Activated CD4-positive, alpha-beta T cell treated with anti-CD3 and anti-CD28 coated beads for 48 hours (primary cell): Measurements from ENCODE around the gene ERICH6B.
"Not testable (repeated sequence)": the region's sequence is repeated elsewhere in the genome, so short reads cannot be mapped to it uniquely, and the experiment has no call there.

Source experiments
- DNase-seq: peaks from one replicate; pipeline ENCODE4 v3.0.0-alpha.2; 2020

The ERICH6B gene

GRCh38 chr13:45615501-45616101 is at the start of gene ERICH6B:
TSS of gene ERICH6B (minus strand) at chr13:45615739. CDS start at chr13:45597005, 18,734 bp downstream.
- DNase-seq = peak; percentile 26

DNA sequence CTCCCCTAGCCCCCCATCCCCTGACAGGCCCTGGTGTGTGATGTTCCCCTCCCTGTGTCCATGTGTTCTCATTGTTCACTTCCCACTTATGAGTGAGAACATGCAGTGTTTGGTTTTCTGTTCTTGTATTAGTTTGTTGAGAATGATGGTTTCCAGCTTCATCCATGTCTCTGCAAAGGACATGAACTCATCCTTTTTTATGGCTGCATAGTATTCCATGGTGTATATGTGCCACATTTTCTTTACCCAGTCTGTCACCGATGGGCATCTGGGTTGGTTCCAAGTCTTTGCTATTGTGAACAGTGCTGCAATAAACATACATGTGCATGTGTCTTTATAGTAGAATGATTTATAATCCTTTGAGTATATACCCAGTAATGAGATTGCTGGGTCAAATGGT is 47.4 kb upstream of the ERICH6B start:
- DNase-seq = not testable (repeated sequence)

DNA sequence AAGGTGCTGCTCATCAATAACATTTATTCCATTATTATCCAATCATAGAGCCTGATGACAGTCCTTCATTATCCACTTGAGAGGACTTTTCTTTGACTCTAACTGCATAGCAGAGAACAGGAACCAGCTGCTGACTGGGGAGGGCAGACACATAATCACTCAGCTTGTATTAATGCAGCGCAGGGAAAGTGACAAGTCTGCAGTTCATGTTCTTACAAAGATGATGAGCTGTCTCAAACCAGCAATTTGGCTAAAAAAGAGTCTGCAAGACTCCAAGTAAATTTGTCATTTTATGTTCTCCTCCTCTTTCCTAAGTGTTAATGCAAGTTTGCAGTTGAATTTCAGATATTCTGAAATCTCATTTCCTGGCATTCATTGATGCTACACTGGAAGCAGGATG is 46.6 kb upstream of the ERICH6B start:
- DNase-seq = no peak

- not testable (repeated sequence) for DNase-seq
Measured at GRCh38 chr13:45660458-45660857, 44.9 kb upstream of the ERICH6B start.

DNA sequence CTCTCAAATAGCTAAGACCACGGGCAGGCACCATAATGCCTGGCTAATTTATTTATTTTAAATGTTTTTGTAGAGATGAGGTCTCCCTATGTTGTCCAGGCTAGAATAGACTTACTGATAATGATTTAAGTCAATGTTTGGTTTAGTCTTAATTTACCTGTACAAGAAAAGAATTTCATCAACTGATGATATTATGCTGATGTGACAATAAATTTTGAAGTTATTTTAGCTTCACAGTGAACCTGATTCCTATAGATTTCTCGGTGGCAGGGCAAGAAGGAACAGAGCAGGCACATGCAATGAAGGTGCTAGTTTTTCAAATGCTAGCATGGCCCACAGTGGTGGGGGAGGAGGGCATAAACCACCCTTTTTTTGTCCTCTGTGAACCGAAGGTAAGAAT is 44.0 kb upstream of the ERICH6B start:
- DNase-seq = no peak

GRCh38 chr13:45658586-45659235 is 43.2 kb upstream of the ERICH6B start:
- no peak for DNase-seq

- DNase-seq = no peak
Measured at GRCh38 chr13:45654633-45655349, 39.3 kb upstream of the ERICH6B start.

GRCh38 chr13:45645263-45645662 is 29.7 kb upstream of the ERICH6B start:
- not testable (repeated sequence) for DNase-seq

GRCh38 chr13:45642159-45642558 is 26.6 kb upstream of the ERICH6B start:
- DNase-seq = not testable (repeated sequence)

DNA sequence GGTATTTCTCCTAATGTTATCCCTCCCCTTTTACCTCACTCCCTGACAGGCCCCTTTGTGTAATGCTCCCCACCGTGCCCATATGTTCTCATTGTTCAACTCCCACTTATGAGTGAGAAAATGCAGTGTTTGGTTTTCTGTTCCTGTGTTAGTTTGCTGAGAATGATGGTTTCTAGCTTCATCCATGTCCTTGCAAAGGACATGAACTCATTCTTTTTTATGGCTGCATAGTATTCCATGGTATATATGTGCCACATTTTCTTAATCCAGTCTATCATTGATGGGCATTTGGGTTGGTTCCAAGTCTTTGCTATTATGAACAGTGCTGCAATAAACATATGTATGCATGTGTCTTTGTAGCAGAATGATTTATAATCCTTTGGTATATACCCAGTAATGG is 19.8 kb upstream of the ERICH6B start:
- not testable (repeated sequence) for DNase-seq

- DNase-seq = no peak
Measured at GRCh38 chr13:45630791-45631190, 15.3 kb upstream of the ERICH6B start.

DNA sequence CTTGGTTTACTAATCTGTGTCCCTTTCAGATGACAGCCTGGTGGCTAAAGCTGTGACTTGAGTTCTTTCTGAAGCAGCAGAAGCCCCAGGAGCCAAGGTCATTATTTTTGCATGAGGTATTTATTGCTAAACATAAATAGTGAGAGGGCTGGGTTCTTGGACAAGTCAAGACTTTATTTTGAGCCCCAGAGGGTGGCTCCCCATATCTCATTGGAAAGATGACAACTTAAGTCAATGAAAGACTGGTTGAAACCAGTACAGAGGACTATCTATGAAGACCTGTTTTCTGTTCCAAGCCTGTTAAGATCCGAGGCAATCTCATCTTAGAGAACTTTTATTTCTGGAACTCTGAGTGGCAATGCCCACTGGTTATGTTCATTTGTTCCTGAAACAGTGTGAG is 14.4 kb upstream of the ERICH6B start:
- DNase-seq = no peak

- DNase-seq = no peak
Measured at GRCh38 chr13:45628094-45628493, 12.6 kb upstream of the ERICH6B start.

GRCh38 chr13:45627656-45628055 is 12.1 kb upstream of the ERICH6B start:
- DNase-seq = no peak

- DNase-seq = no peak
Measured at GRCh38 chr13:45626731-45627374, 11.3 kb upstream of the ERICH6B start.

GRCh38 chr13:45623516-45624090 is 8.1 kb upstream of the ERICH6B start:
- DNase-seq = no peak

GRCh38 chr13:45621950-45622349 is 6.4 kb upstream of the ERICH6B start:
- DNase-seq = no peak

DNA sequence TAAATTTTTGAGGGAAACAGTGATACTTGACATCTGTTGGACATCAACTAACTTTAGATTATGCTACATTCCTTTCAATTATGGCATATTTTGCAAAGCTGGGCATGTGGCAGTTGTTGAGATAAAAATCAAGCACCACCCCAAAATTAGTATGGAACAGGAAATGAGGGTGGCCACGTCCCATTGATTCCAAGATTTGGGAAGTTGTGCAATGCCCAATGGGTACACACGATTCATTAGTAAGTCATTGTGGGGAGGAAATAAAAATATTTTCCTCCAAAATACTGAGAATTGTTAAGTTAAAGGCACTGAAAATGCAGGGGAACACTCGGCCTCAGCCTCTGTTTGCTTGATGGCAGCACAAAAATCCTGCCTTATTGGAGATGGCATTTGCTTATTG is 7.6 kb downstream of the ERICH6B start:
- no peak for DNase-seq

GRCh38 chr13:45604892-45605291 is 10.6 kb downstream of the ERICH6B start:
- no peak for DNase-seq

- DNase-seq = no peak
Measured at GRCh38 chr13:45603338-45603737, 12.2 kb downstream of the ERICH6B start.

GRCh38 chr13:45602183-45603170 is 13.1 kb downstream of the ERICH6B start:
- no peak for DNase-seq

- no peak for DNase-seq
Measured at GRCh38 chr13:45601680-45602079, 13.9 kb downstream of the ERICH6B start.
